K562 (cell line): ENCODE data around the gene IRF2BP2. TPM values are rescaled to one million over a fixed set of nuclear protein-coding genes. Genes with fewer than 3 reads are reported as not detected.

Experiments
- ATAC-seq: fragments of 200-7000 bp; cut with Tn5 transposase; 3 replicates; pipeline ENCODE4 v1.9.1; 2020; ENCODE audit warnings: moderate library complexity
- BruUV-seq: library from RNA; stranded (reverse); fragments of 400-500 nt; replicated peaks from 2 replicates; lab custom pipeline; 2021; lab: Mats Ljungman, UMichigan
- CTCF ChIA-PET: fragments of 300-600 bp; formaldehyde crosslinking; extraction: SDS; loops from one replicate; lab custom pipeline; 2021; ENCODE audit warnings: low intra/inter-chr PET ratio; lab: Yijun Ruan, JAX
- POLR2A ChIA-PET: fragments of 300-600, 350-650 bp; sonication (Branson Sonifier 250); formaldehyde crosslinking; extraction: SDS; loops from one replicate; lab custom pipeline; 2021; ENCODE audit warnings: antibody characterized with exemption, inconsistent platforms; lab: Yijun Ruan, JAX
- DNase-seq, 4 experiments: peaks; one replicate each; pipeline versions ENCODE4 v3.0.0 to v3.0.0-alpha.2; 2011 to 2018; ENCODE audit warnings: low spot score in 3 of 4, mixed read lengths in 3 of 4; ENCODE audit errors: extremely low read depth in 1 of 4
- FAIRE-seq: peaks from 2 replicates; lab custom pipeline; 2011; peaks lifted over from hg19 to GRCh38; lab: Jason Lieb, UNC
- H2AFZ ChIP-seq: 2 replicates; pipeline ENCODE4 v1.6.0; 2011; ENCODE audit warnings: low read depth, low read length, control low read depth, inconsistent platforms
- H3K27ac ChIP-seq: fragments of 200-600 bp; 3 replicates; pipeline ENCODE4 v1.8.0; 2011; ENCODE audit warnings: low read depth, mild to moderate bottlenecking, control low read depth, inconsistent platforms, low read length, moderate library complexity, mixed read lengths; ENCODE audit errors: extremely low read depth
- H3K27me3 ChIP-seq, 2 experiments: fragments of 300-600 bp in 1 of 2; 2 replicates in 1 of 2; 3 replicates in 1 of 2; pipeline versions ENCODE4 v1.6.0 to v1.8.0; 2011; ENCODE audit warnings: inconsistent platforms in 2 of 2, low read length in 2 of 2, mild to moderate bottlenecking in 1 of 2, mixed read lengths in 1 of 2, moderate library complexity in 1 of 2; ENCODE audit not compliant: control insufficient read depth in 2 of 2, insufficient read depth in 2 of 2
- H3K36me3 ChIP-seq: fragments of 300-600 bp; 3 replicates; pipeline ENCODE4 v1.8.0; 2011; ENCODE audit warnings: mild to moderate bottlenecking, low read length, inconsistent platforms; ENCODE audit not compliant: control insufficient read depth, insufficient read depth
- H3K4me1 ChIP-seq, 2 experiments: fragments of 200-600 bp in 1 of 2; replicated peaks in 1 of 2; 2 replicates in 1 of 2; 3 replicates in 1 of 2; pipeline versions ENCODE4 v1.5.1 to v1.8.0; 2011; ENCODE audit warnings: inconsistent platforms in 2 of 2, low read length in 2 of 2, mild to moderate bottlenecking in 1 of 2, mixed read lengths in 1 of 2, moderate library complexity in 1 of 2; ENCODE audit not compliant: control insufficient read depth in 2 of 2, insufficient read depth in 2 of 2
- H3K4me2 ChIP-seq: 2 replicates; pipeline ENCODE4 v1.6.1; 2011; ENCODE audit warnings: low read length, control low read depth, inconsistent platforms, mixed read lengths; ENCODE audit not compliant: insufficient read depth
- H3K4me3 ChIP-seq: fragments of 200-600 bp; sonication (generic), shearing (Covaris generic); 2 replicates; pipeline ENCODE4 v1.5.1; 2016; ENCODE audit warnings: control low read depth, inconsistent platforms
- H3K79me2 ChIP-seq: fragments of 200-600 bp; 3 replicates; pipeline ENCODE4 v1.8.0; 2011; ENCODE audit warnings: low read length, inconsistent platforms; ENCODE audit not compliant: control insufficient read depth, insufficient read depth
- H3K9ac ChIP-seq, 2 experiments: 2 replicates each; pipeline versions ENCODE4 v1.6.0 to v1.6.1; 2011; ENCODE audit warnings: low read depth in 2 of 2, low read length in 2 of 2, control low read depth in 1 of 2, inconsistent platforms in 1 of 2, mild to moderate bottlenecking in 1 of 2, mixed read lengths in 1 of 2; ENCODE audit not compliant: insufficient read depth in 1 of 2
- H3K9me1 ChIP-seq: one replicate; pipeline ENCODE4 v1.6.0; 2011; ENCODE audit warnings: inconsistent platforms, mild to moderate bottlenecking, low read length, moderate library complexity; ENCODE audit not compliant: control insufficient read depth, insufficient read depth
- H3K9me3 ChIP-seq: replicated peaks from 2 replicates; pipeline ENCODE4 v1.5.1; 2011; ENCODE audit warnings: low read depth, low read length, inconsistent platforms; ENCODE audit not compliant: control insufficient read depth, insufficient read depth
- H4K20me1 ChIP-seq: replicated peaks from 2 replicates; pipeline ENCODE4 v1.6.1; 2011; ENCODE audit warnings: low read length, inconsistent platforms, mixed read lengths; ENCODE audit not compliant: control insufficient read depth, insufficient read depth
- ASH1L ChIP-seq: fragments of 450-650 bp; IDR thresholded peaks from 2 replicates; pipeline ENCODE4 v1.6.1; 2018; ENCODE audit warnings: borderline replicate concordance, mild to moderate bottlenecking, low read depth; ENCODE audit not compliant: partially characterized antibody
- POLR2AphosphoS5 ChIP-seq: IDR thresholded peaks from 2 replicates; pipeline ENCODE4 v1.6.1; 2011; ENCODE audit warnings: mild to moderate bottlenecking, low read depth, low read length, moderate library complexity; ENCODE audit not compliant: control insufficient read depth, insufficient read depth
- RBFOX2 ChIP-seq: fragments of 200-400 bp; formaldehyde crosslinking; IDR thresholded peaks from 2 replicates; pipeline ENCODE4 v1.6.1; 2017; ENCODE audit warnings: low read depth, mild to moderate bottlenecking, low read length, moderate library complexity
- RBM15 ChIP-seq: fragments of 200-400 bp; formaldehyde crosslinking; IDR thresholded peaks from 2 replicates; pipeline ENCODE4 v1.6.1; 2018; ENCODE audit warnings: mild to moderate bottlenecking, low read length, moderate library complexity; ENCODE audit not compliant: insufficient read depth
- TBL1XR1 ChIP-seq, 2 experiments: IDR thresholded peaks; 2 replicates each; pipeline ENCODE4 v1.6.1; 2012; ENCODE audit warnings: improper control_type of control experiment in 2 of 2, low read length in 2 of 2, mild to moderate bottlenecking in 1 of 2
- ZBTB33 ChIP-seq: sonication (generic); formaldehyde crosslinking; IDR thresholded peaks from 2 replicates; pipeline ENCODE4 v1.8.1; 2023; ENCODE audit warnings: mild to moderate bottlenecking, missing genetic modification reagents
- WGBS: fragments of 100-300 bp; shearing (Covaris generic); methylation state at CpG from one replicate; pipeline ENCODE4 v1.1.6; 2016; ENCODE audit warnings: low coverage, mixed read lengths; ENCODE audit not compliant: insufficient coverage; ENCODE audit errors: missing lambda C conversion rate; 5-methylcytosine and 5-hydroxymethylcytosine counted together
- in situ Hi-C: fragments of 300-500 bp; cut with MboI; formaldehyde crosslinking; loops from 4 replicates; pipeline ENCODE4 v1.15.0; 2018; ENCODE audit warnings: inconsistent platforms, mixed read lengths
- intact Hi-C: fragments of 100-400 bp; cut with micrococcal nuclease; formaldehyde crosslinking; loops from 2 replicates; pipeline ENCODE4 v1.14.2; 2022
- polyA plus RNA-seq, 8 experiments: library from polyadenylated mRNA; depleted of rRNA in 4 of 8; stranded (reverse) in 5 of 8; unstranded in 3 of 8; fragments of >200 nt; fragmentation: Nextera tagmentation in 2 of 8; fragmentation: Illumina TruSeq in 1 of 8; extraction: Ambion mirVana in 2 of 8; extraction: Trizol in 1 of 8; gene quantifications; 2 replicates each; pipeline versions ENCODE4 v1.2.1 to v1.2.3, GENCODE V29; 2011 to 2014; ENCODE audit warnings: inconsistent platforms in 1 of 8, missing spikeins in 1 of 8
- total RNA-seq, 7 experiments: library from RNA; depleted of rRNA in 6 of 7; stranded (reverse); fragments of >200 nt in 6 of 7; fragmentation: Illumina TruSeq in 2 of 7; extraction: Trizol in 2 of 7; gene quantifications; 2 replicates each; pipeline versions ENCODE4 v1.2.1 to v1.2.3, GENCODE V29; 2011 to 2021; ENCODE audit warnings: low replicate concordance in 1 of 7

Gene IRF2BP2
- total and polyA plus RNA-seq, 9 of the 15 experiments (the other 6 are each of a cell fraction or from before 2014, with no cell fraction given): 7.7 to 68.6 (median 22.1) TPM

GRCh38 chr1:234658138-234658537 is 48.2 kb upstream of the IRF2BP2 start (continued):
- TF ChIP-seq POLR2AphosphoS5 (no peak), RBM15 (no peak), ASH1L (no peak), RBFOX2 (no peak), ZBTB33 (CRISPR knock-in tag) (no peak), TBL1XR1 (IDR thresholded peaks at IDR 0.05; ENCODE audit: low read length in 2 of 2) (no peak)

GRCh38 chr1:234656944-234657654 is 47.1 kb upstream of the IRF2BP2 start:
- DNase-seq: peak in 2 of 4 experiments; percentile 45 to 55
- Histone ChIP-seq H3K4me1 (peaks cover 13 to 17% of the 10 kb centered on the region in 2 experiments), H3K9ac (peak overlapping the region in 1 of 2 experiments; percentile 39; a peak in 1 of 4 replicates), H3K36me3 (no peaks in the 10 kb centered on the region), H3K4me3 (no peak overlapping the region), H2AFZ (peak overlapping the region; percentile 77), H3K9me1 (no peaks in the 10 kb centered on the region), H3K9me3 (no peaks in the 10 kb centered on the region), H3K27ac (peak overlapping the region; percentile 23; the same call in 2 of the 3 replicates), H3K4me2 (peak overlapping the region; percentile 48), H3K27me3 (no peaks in the 10 kb centered on the region), H4K20me1 (no peaks in the 10 kb centered on the region), H3K79me2 (no peaks in the 10 kb centered on the region)
- no TSS peak for BruUV-seq
- in situ Hi-C loops (no loop called here), intact Hi-C loops (no loop called here)
- WGBS: 43% methylated on average over 12 of the region's 12 CpGs
- ATAC-seq: peak; percentile 75
- ChIA-PET POLR2A (interaction anchor here (0.8 to 3.1 kb wide), 4 partner anchors 8 to 44 kb away, joined by 3 to 15 read pairs (median 6); no protein-coding TSS in a partner anchor), CTCF (no interaction called here)
- FAIRE-seq: peak; percentile 60
